HEK293 (cell line): Measurements from ENCODE around the gene COL13A1.

ENCODE experiments used
- CTCF ChIA-PET: fragments of 350-600 bp; formaldehyde crosslinking; extraction: SDS; loops from one replicate; lab custom pipeline; 2021; ENCODE audit warnings: antibody characterized with exemption; lab: Yijun Ruan, JAX
- POLR2A ChIA-PET: fragments of 300-600 bp; formaldehyde crosslinking; extraction: SDS; loops from one replicate; lab custom pipeline; 2020; ENCODE audit warnings: antibody characterized with exemption, inconsistent platforms; lab: Yijun Ruan, JAX
- H3K27ac ChIP-seq: fragments of 200-500 bp; sonication (Bioruptor generic); 2 replicates; pipeline ENCODE4 v1.5.1; 2014; ENCODE audit warnings: low read depth, low read length, control low read depth, inconsistent platforms; ENCODE audit errors: extremely low read depth
- H3K36me3 ChIP-seq, 2 experiments: fragments of 200-500 bp in 1 of 2; sonication (Bioruptor generic) in 1 of 2; 1 replicate in 1 of 2; 2 replicates in 1 of 2; pipeline ENCODE4 v1.5.1; 2014 to 2017; ENCODE audit warnings: inconsistent platforms in 2 of 2, low read length in 2 of 2; ENCODE audit not compliant: control insufficient read depth in 2 of 2, insufficient read depth in 1 of 2
- H3K4me1 ChIP-seq: fragments of 200-500 bp; sonication (Bioruptor generic); 2 replicates; pipeline ENCODE4 v1.5.1; 2014; ENCODE audit warnings: mild to moderate bottlenecking, low read length, inconsistent platforms; ENCODE audit not compliant: control insufficient read depth, insufficient read depth
- H3K4me3 ChIP-seq: 2 replicates; pipeline ENCODE4 v1.5.1; 2011; ENCODE audit warnings: low read depth, mild to moderate bottlenecking, control low read depth, low read length, moderate library complexity
- H3K9me3 ChIP-seq: fragments of 200-500 bp; sonication (Bioruptor generic); 2 replicates; pipeline ENCODE4 v1.5.1; 2014; ENCODE audit warnings: low read depth, low read length, inconsistent platforms; ENCODE audit not compliant: control insufficient read depth, insufficient read depth
- BCL11A ChIP-seq: fragments of 450-650 bp; formaldehyde crosslinking; IDR thresholded peaks from 2 replicates; pipeline ENCODE4 v1.5.1; 2016; ENCODE audit warnings: low read depth, missing biosample characterization, missing genetic modification characterization
- KLF9 ChIP-seq: fragments of 450-650 bp; formaldehyde crosslinking; IDR thresholded peaks from 2 replicates; pipeline ENCODE4 v1.5.1; 2016; ENCODE audit warnings: missing biosample characterization, missing genetic modification characterization, low read depth
- MEIS1 ChIP-seq: sonication (generic); formaldehyde crosslinking; IDR thresholded peaks from 2 replicates; pipeline ENCODE4 v1.8.1; 2022; ENCODE audit warnings: missing genetic modification reagents, mild to moderate bottlenecking, borderline replicate concordance
- OVOL3 ChIP-seq: fragments of 450-650 bp; formaldehyde crosslinking; IDR thresholded peaks from 2 replicates; pipeline ENCODE4 v1.5.1; 2016; ENCODE audit warnings: missing biosample characterization, missing genetic modification characterization
- PRDM1 ChIP-seq: fragments of 450-650 bp; formaldehyde crosslinking; IDR thresholded peaks from 2 replicates; pipeline ENCODE4; 2016; ENCODE audit warnings: missing biosample characterization, missing genetic modification characterization
- REPIN1 ChIP-seq: fragments of 450-650 bp; formaldehyde crosslinking; IDR thresholded peaks from 2 replicates; pipeline ENCODE4 v1.5.1; 2017; ENCODE audit warnings: missing biosample characterization, missing genetic modification characterization, low read depth
- SCRT1 ChIP-seq: fragments of 450-650 bp; formaldehyde crosslinking; IDR thresholded peaks from 2 replicates; pipeline ENCODE4 v1.5.1; 2016; ENCODE audit warnings: missing biosample characterization, missing genetic modification characterization, borderline replicate concordance
- SCRT2 ChIP-seq: fragments of 450-650 bp; formaldehyde crosslinking; IDR thresholded peaks from 2 replicates; pipeline ENCODE4 v1.5.1; 2016; ENCODE audit warnings: missing biosample characterization, missing genetic modification characterization
- ZBTB20 ChIP-seq: fragments of 450-650 bp; formaldehyde crosslinking; IDR thresholded peaks from 2 replicates; pipeline ENCODE4 v1.5.1; 2016; ENCODE audit warnings: missing biosample characterization, missing genetic modification characterization
- ZIC2 ChIP-seq: fragments of 450-650 bp; formaldehyde crosslinking; IDR thresholded peaks from 2 replicates; pipeline ENCODE4 v1.5.1; 2016; ENCODE audit warnings: missing biosample characterization, missing genetic modification characterization
- ZNF114 ChIP-seq: fragments of 450-650 bp; formaldehyde crosslinking; IDR thresholded peaks from 2 replicates; pipeline ENCODE4 v1.5.0; 2017; ENCODE audit warnings: missing biosample characterization, missing genetic modification characterization
- ZNF140 ChIP-seq: fragments of 450-650 bp; formaldehyde crosslinking; IDR thresholded peaks from 2 replicates; pipeline ENCODE4 v1.5.1; 2016; ENCODE audit warnings: missing biosample characterization, missing genetic modification characterization
- ZNF157 ChIP-seq: fragments of 450-650 bp; formaldehyde crosslinking; IDR thresholded peaks from 2 replicates; pipeline ENCODE4 v1.5.1; 2016; ENCODE audit warnings: missing biosample characterization, missing genetic modification characterization
- ZNF266 ChIP-seq: fragments of 450-650 bp; formaldehyde crosslinking; IDR thresholded peaks from 2 replicates; pipeline ENCODE4 v1.5.1; 2016; ENCODE audit warnings: missing biosample characterization, missing genetic modification characterization, low read depth
- ZNF394 ChIP-seq: fragments of 450-650 bp; formaldehyde crosslinking; IDR thresholded peaks from 2 replicates; pipeline ENCODE4 v1.5.1; 2016; ENCODE audit warnings: missing biosample characterization, missing genetic modification characterization, mild to moderate bottlenecking, moderate library complexity, borderline replicate concordance
- ZNF521 ChIP-seq: fragments of 450-650 bp; formaldehyde crosslinking; IDR thresholded peaks from 2 replicates; pipeline ENCODE4 v1.5.1; 2017; ENCODE audit warnings: missing biosample characterization, mild to moderate bottlenecking, missing genetic modification characterization
- ZNF558 ChIP-seq: fragments of 450-650 bp; formaldehyde crosslinking; IDR thresholded peaks from 2 replicates; pipeline ENCODE4 v1.5.1; 2016; ENCODE audit warnings: missing biosample characterization, missing genetic modification characterization
- ZNF664 ChIP-seq: fragments of 450-650 bp; formaldehyde crosslinking; IDR thresholded peaks from 2 replicates; pipeline ENCODE4 v1.5.1; 2016; ENCODE audit warnings: missing biosample characterization, missing genetic modification characterization
- ZNF768 ChIP-seq: fragments of 450-650 bp; formaldehyde crosslinking; IDR thresholded peaks from 2 replicates; pipeline ENCODE4 v1.5.1; 2018; ENCODE audit warnings: missing biosample characterization, mild to moderate bottlenecking, missing genetic modification characterization
- ZNF791 ChIP-seq: fragments of 450-650 bp; formaldehyde crosslinking; IDR thresholded peaks from 2 replicates; pipeline ENCODE4 v1.5.1; 2016; ENCODE audit warnings: missing biosample characterization, missing genetic modification characterization
- TF ChIP-seq, protein P1 (sequence below): fragments of 450-650 bp; formaldehyde crosslinking; IDR thresholded peaks from 2 replicates; pipeline ENCODE4 v1.5.1; 2016; ENCODE audit warnings: missing biosample characterization, missing genetic modification characterization
- TF ChIP-seq, protein P2 (sequence below): fragments of 450-650 bp; formaldehyde crosslinking; IDR thresholded peaks from 2 replicates; pipeline ENCODE4 v1.5.0; 2017; ENCODE audit warnings: missing biosample characterization, missing genetic modification characterization, borderline replicate concordance
- TF ChIP-seq, protein P3 (sequence below): fragments of 450-650 bp; formaldehyde crosslinking; IDR thresholded peaks from 2 replicates; pipeline ENCODE4 v1.5.1; 2017; ENCODE audit warnings: missing biosample characterization, missing genetic modification characterization
- TF ChIP-seq, protein P4 (sequence below): fragments of 450-650 bp; formaldehyde crosslinking; IDR thresholded peaks from 2 replicates; pipeline ENCODE4 v1.5.1; 2016; ENCODE audit warnings: missing biosample characterization, missing genetic modification characterization
- TF ChIP-seq, protein P5 (sequence below): fragments of 450-650 bp; formaldehyde crosslinking; IDR thresholded peaks from 2 replicates; pipeline ENCODE4 v1.5.1; 2017; ENCODE audit warnings: missing biosample characterization, missing genetic modification characterization

COL13A1 gene

DNA sequence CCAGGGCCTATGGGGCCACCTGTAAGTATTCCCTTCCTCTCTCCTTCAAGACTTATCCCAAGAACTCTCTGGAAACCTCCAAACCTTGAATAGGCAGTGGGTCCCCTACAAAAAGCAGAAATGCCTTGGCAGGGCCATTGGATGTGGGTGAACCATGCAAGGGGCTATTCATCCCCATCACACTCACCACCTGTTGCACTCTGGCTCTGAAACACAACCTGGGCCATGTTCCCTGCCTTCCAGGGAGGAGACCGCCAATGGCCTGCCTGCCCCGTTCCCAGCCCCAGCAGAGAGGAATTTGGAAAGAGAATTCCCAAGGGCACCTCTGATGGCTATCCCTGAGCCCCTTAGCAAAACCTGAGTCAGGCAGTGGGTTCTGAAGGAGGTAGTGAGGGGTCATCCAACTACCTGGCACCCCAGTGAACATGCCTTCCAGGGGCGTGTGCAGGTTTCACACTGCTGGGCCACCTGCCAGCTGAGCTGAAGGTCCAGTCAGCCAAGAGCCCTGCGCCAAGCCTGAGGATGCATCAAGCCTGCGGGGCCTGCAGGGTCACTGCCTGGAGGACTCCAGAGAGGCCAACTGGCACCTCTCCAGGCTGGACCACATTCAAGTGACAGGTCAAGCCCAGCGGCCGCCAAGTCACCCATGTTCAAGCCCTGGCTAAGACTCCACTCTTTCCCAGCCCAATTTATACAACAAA lies 101.3 kb downstream of the COL13A1 start:
- ChIA-PET CTCF (interaction anchor here (3.1 to 4.5 kb wide), 2 partner anchors 11 to 12 kb away, joined by 25 to 59 read pairs; no protein-coding TSS in a partner anchor), POLR2A (no interaction called here)
- Histone ChIP-seq H3K4me3 (no peak overlapping the region), H3K27ac (no peak overlapping the region), H3K9me3 (no peaks in the 10 kb centered on the region), H3K36me3 (no peaks in the 10 kb centered on the region), H3K4me1 (no peaks in the 10 kb centered on the region)
- TF ChIP-seq, protein P1, sequence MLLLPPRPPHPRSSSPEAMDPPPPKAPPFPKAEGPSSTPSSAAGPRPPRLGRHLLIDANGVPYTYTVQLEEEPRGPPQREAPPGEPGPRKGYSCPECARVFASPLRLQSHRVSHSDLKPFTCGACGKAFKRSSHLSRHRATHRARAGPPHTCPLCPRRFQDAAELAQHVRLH, result no peak
- peak; percentile 59; the same call in 1 of the 2 replicates for TF ChIP-seq SCRT1 (tag by site-specific recombination)
- peak; percentile 77 for TF ChIP-seq SCRT2 (tag by site-specific recombination)
- no peak for TF ChIP-seq PRDM1 (tag by site-specific recombination)

DNA sequence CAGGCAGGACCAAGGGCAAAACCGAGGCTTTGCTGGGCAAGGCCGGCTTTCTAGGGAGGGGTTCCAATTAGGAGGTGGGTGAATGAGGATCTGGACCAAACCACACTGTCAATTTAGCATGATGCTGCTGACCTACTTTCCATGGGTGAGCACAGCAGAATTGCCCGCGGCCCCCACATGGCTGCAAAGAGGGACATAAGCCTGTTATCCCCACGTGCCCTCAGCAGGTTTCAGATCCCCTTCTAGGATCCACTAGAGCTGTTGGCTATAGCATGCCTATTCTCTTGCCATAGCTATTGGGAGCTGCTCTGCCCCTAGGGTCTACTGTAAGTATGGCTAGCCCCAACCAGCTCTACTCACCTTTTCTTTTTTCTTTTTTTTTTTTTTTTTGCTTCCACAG lies 102.8 kb downstream of the COL13A1 start:
- no peak overlapping the region for H3K27ac ChIP-seq
- no peaks in the 10 kb centered on the region for H3K36me3 ChIP-seq
- no peaks in the 10 kb centered on the region for H3K9me3 ChIP-seq
- H3K4me3 ChIP-seq, result no peak overlapping the region
- TF ChIP-seq ZBTB20 (tag by site-specific recombination) (no peak), BCL11A (tag by site-specific recombination) (no peak), REPIN1 (tag by site-specific recombination) (no peak)
- TF ChIP-seq, protein P2, sequence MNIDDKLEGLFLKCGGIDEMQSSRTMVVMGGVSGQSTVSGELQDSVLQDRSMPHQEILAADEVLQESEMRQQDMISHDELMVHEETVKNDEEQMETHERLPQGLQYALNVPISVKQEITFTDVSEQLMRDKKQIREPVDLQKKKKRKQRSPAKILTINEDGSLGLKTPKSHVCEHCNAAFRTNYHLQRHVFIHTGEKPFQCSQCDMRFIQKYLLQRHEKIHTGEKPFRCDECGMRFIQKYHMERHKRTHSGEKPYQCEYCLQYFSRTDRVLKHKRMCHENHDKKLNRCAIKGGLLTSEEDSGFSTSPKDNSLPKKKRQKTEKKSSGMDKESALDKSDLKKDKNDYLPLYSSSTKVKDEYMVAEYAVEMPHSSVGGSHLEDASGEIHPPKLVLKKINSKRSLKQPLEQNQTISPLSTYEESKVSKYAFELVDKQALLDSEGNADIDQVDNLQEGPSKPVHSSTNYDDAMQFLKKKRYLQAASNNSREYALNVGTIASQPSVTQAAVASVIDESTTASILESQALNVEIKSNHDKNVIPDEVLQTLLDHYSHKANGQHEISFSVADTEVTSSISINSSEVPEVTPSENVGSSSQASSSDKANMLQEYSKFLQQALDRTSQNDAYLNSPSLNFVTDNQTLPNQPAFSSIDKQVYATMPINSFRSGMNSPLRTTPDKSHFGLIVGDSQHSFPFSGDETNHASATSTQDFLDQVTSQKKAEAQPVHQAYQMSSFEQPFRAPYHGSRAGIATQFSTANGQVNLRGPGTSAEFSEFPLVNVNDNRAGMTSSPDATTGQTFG (tag by site-specific recombination), result no peak
- H3K4me1 ChIP-seq, result no peaks in the 10 kb centered on the region
- ChIA-PET CTCF (interaction anchor here (1.0 to 3.1 kb wide), 3 partner anchors 10 to 389 kb away, joined by 3 to 25 read pairs (median 4); no protein-coding TSS in a partner anchor), POLR2A (interaction anchor here (0.9 kb wide), 1 partner anchor 10 kb away, joined by 7 read pairs; no protein-coding TSS in a partner anchor)

DNA sequence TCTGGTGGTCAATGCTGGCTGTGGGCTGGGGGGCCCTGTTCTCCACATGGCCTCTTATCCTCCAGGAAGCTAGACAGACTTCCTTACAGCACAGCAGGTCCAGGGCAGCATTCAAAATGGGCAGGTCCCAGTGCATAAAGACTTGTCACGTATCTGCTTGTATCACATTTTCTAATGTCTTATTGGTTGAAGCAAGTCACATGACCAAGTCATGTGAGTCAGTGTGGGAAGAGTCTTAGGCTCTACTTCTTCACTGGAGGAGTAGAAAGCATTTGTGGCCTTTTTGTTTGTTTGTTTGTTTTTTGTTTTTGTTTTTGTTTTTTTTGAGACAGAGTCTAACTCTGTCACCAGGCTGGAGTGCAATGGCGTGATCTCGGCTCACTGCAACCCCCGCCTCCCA lies 104.7 kb downstream of the COL13A1 start:
- Histone ChIP-seq H3K4me1 (no peaks in the 10 kb centered on the region), H3K4me3 (no peak overlapping the region), H3K9me3 (no peaks in the 10 kb centered on the region), H3K36me3 (no peaks in the 10 kb centered on the region), H3K27ac (no peak overlapping the region)
- ChIA-PET POLR2A (no interaction called here), CTCF (interaction anchor here (3.1 kb wide), 1 partner anchor 8 kb away, joined by 25 read pairs; no protein-coding TSS in a partner anchor)
- TF ChIP-seq ZNF791 (tag by site-specific recombination) (no peak), ZNF521 (tag by site-specific recombination) (no peak), ZNF768 (no peak), ZNF266 (no peak), KLF9 (tag by site-specific recombination) (no peak), MEIS1 (no peak), ZNF664 (tag by site-specific recombination) (no peak), ZNF157 (tag by site-specific recombination) (no peak), ZNF140 (no peak), OVOL3 (tag by site-specific recombination) (no peak), ZNF558 (tag by site-specific recombination) (no peak), ZNF394 (tag by site-specific recombination) (no peak), SCRT2 (tag by site-specific recombination) (no peak), ZNF114 (no peak), ZIC2 (no peak)
- TF ChIP-seq, protein P3, sequence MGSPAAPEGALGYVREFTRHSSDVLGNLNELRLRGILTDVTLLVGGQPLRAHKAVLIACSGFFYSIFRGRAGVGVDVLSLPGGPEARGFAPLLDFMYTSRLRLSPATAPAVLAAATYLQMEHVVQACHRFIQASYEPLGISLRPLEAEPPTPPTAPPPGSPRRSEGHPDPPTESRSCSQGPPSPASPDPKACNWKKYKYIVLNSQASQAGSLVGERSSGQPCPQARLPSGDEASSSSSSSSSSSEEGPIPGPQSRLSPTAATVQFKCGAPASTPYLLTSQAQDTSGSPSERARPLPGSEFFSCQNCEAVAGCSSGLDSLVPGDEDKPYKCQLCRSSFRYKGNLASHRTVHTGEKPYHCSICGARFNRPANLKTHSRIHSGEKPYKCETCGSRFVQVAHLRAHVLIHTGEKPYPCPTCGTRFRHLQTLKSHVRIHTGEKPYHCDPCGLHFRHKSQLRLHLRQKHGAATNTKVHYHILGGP (tag by site-specific recombination), result no peak
- TF ChIP-seq, protein P4, sequence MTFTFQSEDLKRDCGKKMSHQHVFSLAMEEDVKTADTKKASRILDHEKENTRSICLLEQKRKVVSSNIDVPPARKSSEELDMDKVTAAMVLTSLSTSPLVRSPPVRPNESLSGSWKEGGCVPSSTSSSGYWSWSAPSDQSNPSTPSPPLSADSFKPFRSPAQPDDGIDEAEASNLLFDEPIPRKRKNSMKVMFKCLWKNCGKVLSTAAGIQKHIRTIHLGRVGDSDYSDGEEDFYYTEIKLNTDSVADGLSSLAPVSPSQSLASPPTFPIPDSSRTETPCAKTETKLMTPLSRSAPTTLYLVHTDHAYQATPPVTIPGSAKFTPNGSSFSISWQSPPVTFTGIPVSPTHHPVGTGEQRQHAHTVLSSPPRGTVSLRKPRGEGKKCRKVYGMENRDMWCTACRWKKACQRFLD (tag by site-specific recombination), result no peak
- TF ChIP-seq, protein P5, sequence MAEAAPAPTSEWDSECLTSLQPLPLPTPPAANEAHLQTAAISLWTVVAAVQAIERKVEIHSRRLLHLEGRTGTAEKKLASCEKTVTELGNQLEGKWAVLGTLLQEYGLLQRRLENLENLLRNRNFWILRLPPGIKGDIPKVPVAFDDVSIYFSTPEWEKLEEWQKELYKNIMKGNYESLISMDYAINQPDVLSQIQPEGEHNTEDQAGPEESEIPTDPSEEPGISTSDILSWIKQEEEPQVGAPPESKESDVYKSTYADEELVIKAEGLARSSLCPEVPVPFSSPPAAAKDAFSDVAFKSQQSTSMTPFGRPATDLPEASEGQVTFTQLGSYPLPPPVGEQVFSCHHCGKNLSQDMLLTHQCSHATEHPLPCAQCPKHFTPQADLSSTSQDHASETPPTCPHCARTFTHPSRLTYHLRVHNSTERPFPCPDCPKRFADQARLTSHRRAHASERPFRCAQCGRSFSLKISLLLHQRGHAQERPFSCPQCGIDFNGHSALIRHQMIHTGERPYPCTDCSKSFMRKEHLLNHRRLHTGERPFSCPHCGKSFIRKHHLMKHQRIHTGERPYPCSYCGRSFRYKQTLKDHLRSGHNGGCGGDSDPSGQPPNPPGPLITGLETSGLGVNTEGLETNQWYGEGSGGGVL (tag by site-specific recombination), result no peak
